Fibroblast of skin of right biceps (primary cell): Measurements from ENCODE around the gene POLR1D.

Experiments
- DNase-seq: peaks from one replicate; pipeline ENCODE4 v3.0.0-alpha.2; 2013

The POLR1D gene

GRCh38 chr13:27621366-27622101 is at the start of gene POLR1D:
Gene POLR1D, plus strand, starts transcription at chr13:27621892. Its CDS starts 92 bp downstream, at chr13:27621984.
- DNase-seq: peak; percentile 76

- DNase-seq: no peak
Observed at GRCh38 chr13:27572234-27572901, 49.3 kb upstream of the POLR1D start.

- DNase-seq: peak; percentile 7
Observed at GRCh38 chr13:27573265-27573664, 48.4 kb upstream of the POLR1D start.

GRCh38 chr13:27574661-27575060 is 47.0 kb upstream of the POLR1D start:
- no peak for DNase-seq

- DNase-seq: peak; percentile 5
Observed at GRCh38 chr13:27578121-27579030, 43.3 kb upstream of the POLR1D start.

- no peak for DNase-seq
Observed at GRCh38 chr13:27583645-27584044, 38.0 kb upstream of the POLR1D start.

- no peak for DNase-seq
Observed at GRCh38 chr13:27587095-27587746, 34.5 kb upstream of the POLR1D start.

- DNase-seq: no peak
Observed at GRCh38 chr13:27588405-27588804, 33.3 kb upstream of the POLR1D start.

GRCh38 chr13:27592865-27593264 is 28.8 kb upstream of the POLR1D start:
- no peak for DNase-seq

- DNase-seq: no peak
Observed at GRCh38 chr13:27593267-27593666, 28.4 kb upstream of the POLR1D start.

GRCh38 chr13:27595055-27595811 is 26.5 kb upstream of the POLR1D start:
- DNase-seq: no peak

- DNase-seq: no peak
Observed at GRCh38 chr13:27599096-27599495, 22.6 kb upstream of the POLR1D start.

- peak; percentile 69 for DNase-seq
Observed at GRCh38 chr13:27599845-27600553, 21.7 kb upstream of the POLR1D start.

GRCh38 chr13:27600711-27601110 is 21.0 kb upstream of the POLR1D start:
- no peak for DNase-seq

- no peak for DNase-seq
Observed at GRCh38 chr13:27601208-27601607, 20.5 kb upstream of the POLR1D start.

GRCh38 chr13:27601803-27602202 is 19.9 kb upstream of the POLR1D start:
- no peak for DNase-seq

GRCh38 chr13:27605099-27605498 is 16.6 kb upstream of the POLR1D start:
- DNase-seq: no peak

- DNase-seq: no peak
Observed at GRCh38 chr13:27605610-27606200, 16.0 kb upstream of the POLR1D start.

GRCh38 chr13:27607125-27607524 is 14.6 kb upstream of the POLR1D start:
- DNase-seq: peak; percentile 55

GRCh38 chr13:27613628-27614027 is 8.1 kb upstream of the POLR1D start:
- DNase-seq: no peak

GRCh38 chr13:27617881-27618321 is 3.8 kb upstream of the POLR1D start:
- DNase-seq: no peak
